Thyroid gland (tissue), 4 donors: ENCODE data around the gene GGT6.

Source experiments
- CTCF ChIP-seq, 6 experiments: fragments of 200-600 bp in 3 of 6; fragments of 450-650 bp in 3 of 6; sonication (generic) in 3 of 6; IDR thresholded peaks; one replicate each; pipeline ENCODE4 v1.5.1; 2016 to 2019; ENCODE audit warnings: antibody characterized with exemption in 6 of 6, mild to moderate bottlenecking in 2 of 6, inconsistent platforms in 1 of 6, moderate library complexity in 1 of 6
- POLR2A ChIP-seq, 2 donors: fragments of 450-650 bp; IDR thresholded peaks; one replicate each; pipeline ENCODE4 v1.6.1; 2017; ENCODE audit warnings: antibody characterized with exemption in 2 of 2, mild to moderate bottlenecking in 2 of 2, moderate library complexity in 1 of 2

- TF ChIP-seq CTCF (IDR thresholded peaks at IDR 0.05) (no peak), POLR2A (IDR thresholded peaks at IDR 0.05) (no peak)
Observed at GRCh38 chr17:4530799-4531730, 29.3 kb downstream of the GGT6 start.
